GM23338 (cell line): ENCODE measurements around the gene CYP1B1. TPM values are rescaled to one million over a fixed set of nuclear protein-coding genes. Genes with fewer than 3 reads are reported as not detected.

Experiments used
- ATAC-seq: fragments of 200-7000 bp; cut with Tn5 transposase; 3 replicates; pipeline ENCODE4 v1.9.1; 2020
- DNase-seq: peaks from one replicate; pipeline ENCODE4 v3.0.0-alpha.2; 2015; ENCODE audit warnings: low spot score
- H2AFZ ChIP-seq: fragments of 200-600 bp; sonication (generic); 2 replicates; pipeline ENCODE4 v1.8.0; 2016; ENCODE audit warnings: antibody characterized with exemption, mild to moderate bottlenecking, moderate library complexity
- H3F3A ChIP-seq: fragments of 200-600 bp; sonication (generic); replicated peaks from 2 replicates; pipeline ENCODE4 v1.8.0; 2017; ENCODE audit warnings: antibody characterized with exemption, mixed run types, low read depth
- H3K27ac ChIP-seq: fragments of 200-600 bp; sonication (generic); 2 replicates; pipeline ENCODE4 v1.6.1; 2016; ENCODE audit warnings: low read depth
- H3K27me3 ChIP-seq: fragments of 200-600 bp; sonication (generic); 2 replicates; pipeline ENCODE4 v1.8.0; 2016; ENCODE audit warnings: mild to moderate bottlenecking, mixed run types, moderate library complexity; ENCODE audit not compliant: insufficient read depth
- H3K36me3 ChIP-seq: fragments of 200-600 bp; sonication (generic); 2 replicates; pipeline ENCODE4 v1.8.0; 2016; ENCODE audit warnings: mild to moderate bottlenecking; ENCODE audit not compliant: insufficient read depth
- H3K4me1 ChIP-seq: fragments of 200-600 bp; sonication (generic); 2 replicates; pipeline ENCODE4 v1.8.0; 2016; ENCODE audit warnings: mild to moderate bottlenecking, moderate library complexity; ENCODE audit not compliant: insufficient read depth
- H3K4me2 ChIP-seq: fragments of 200-600 bp; sonication (generic); 2 replicates; pipeline ENCODE4 v1.7.1; 2017; ENCODE audit warnings: mixed run types
- H3K4me3 ChIP-seq: fragments of 200-600 bp; sonication (generic); 2 replicates; pipeline ENCODE4 v1.6.1; 2016; ENCODE audit warnings: mixed run types
- H3K79me2 ChIP-seq: fragments of 200-600 bp; sonication (generic); replicated peaks from 2 replicates; pipeline ENCODE4 v1.8.0; 2017; ENCODE audit warnings: mild to moderate bottlenecking; ENCODE audit not compliant: insufficient read depth
- H3K9me2 ChIP-seq: fragments of 200-600 bp; sonication (generic); 2 replicates; pipeline ENCODE4 v1.8.0; 2017; ENCODE audit not compliant: insufficient read depth
- H4K20me1 ChIP-seq: fragments of 200-600 bp; sonication (generic); replicated peaks from 2 replicates; pipeline ENCODE4 v1.8.0; 2017; ENCODE audit warnings: mild to moderate bottlenecking; ENCODE audit not compliant: insufficient read depth
- H3K27ac Mint-ChIP-seq: 2 replicates; pipeline ENCODE4 v1.8.0; 2020; ENCODE audit warnings: inconsistent platforms, mild to moderate bottlenecking, moderate library complexity, mixed read lengths
- H3K27me3 Mint-ChIP-seq: 3 replicates; pipeline ENCODE4 v1.8.0; 2022; ENCODE audit warnings: low read depth, mild to moderate bottlenecking, moderate library complexity, mixed read lengths, inconsistent platforms; ENCODE audit not compliant: insufficient read depth, poor library complexity
- H3K36me3 Mint-ChIP-seq: 3 replicates; pipeline ENCODE4 v1.8.0; 2021; ENCODE audit warnings: low read depth, mild to moderate bottlenecking, inconsistent platforms, moderate library complexity, mixed read lengths
- H3K4me1 Mint-ChIP-seq: 3 replicates; pipeline ENCODE4 v1.8.0; 2020; ENCODE audit warnings: mild to moderate bottlenecking, inconsistent platforms, mixed read lengths
- H3K4me3 Mint-ChIP-seq: 3 replicates; pipeline ENCODE4 v1.8.0; 2021; ENCODE audit warnings: moderate library complexity, mild to moderate bottlenecking, inconsistent platforms, mixed read lengths
- H3K9me3 Mint-ChIP-seq: 3 replicates; pipeline ENCODE4 v1.8.0; 2020; ENCODE audit warnings: moderate library complexity, mild to moderate bottlenecking, inconsistent platforms, mixed read lengths
- CREB1 ChIP-seq: fragments of 250-450 bp; sonication (Bioruptor Pico); IDR thresholded peaks from 2 replicates; pipeline ENCODE4 v1.5.0; 2020; ENCODE audit warnings: low read depth, mild to moderate bottlenecking, moderate library complexity
- EZH2 ChIP-seq: fragments of 200-600 bp; sonication (generic); IDR thresholded peaks from one replicate; pipeline ENCODE4 v1.8.0; 2017; ENCODE audit warnings: antibody characterized with exemption, mild to moderate bottlenecking, low read depth; ENCODE audit not compliant: unreplicated experiment
- EZH2phosphoT487 ChIP-seq: fragments of 200-600 bp; sonication (generic); IDR thresholded peaks from one replicate; pipeline ENCODE4 v1.8.1; 2018; ENCODE audit warnings: antibody characterized with exemption; ENCODE audit not compliant: unreplicated experiment
- JUNB ChIP-seq: IDR thresholded peaks from one replicate; pipeline ENCODE4 v1.6.1; 2016; ENCODE audit warnings: antibody characterized with exemption; ENCODE audit not compliant: unreplicated experiment
- NANOG ChIP-seq: IDR thresholded peaks from 2 replicates; pipeline ENCODE4 v1.6.1; 2016; ENCODE audit warnings: antibody characterized with exemption, borderline replicate concordance
- POLR2AphosphoS5 ChIP-seq: IDR thresholded peaks from 2 replicates; pipeline ENCODE4 v1.6.1; 2016; ENCODE audit warnings: antibody characterized with exemption, low read depth
- STAT1 ChIP-seq: IDR thresholded peaks from one replicate; pipeline ENCODE4 v1.6.1; 2016; ENCODE audit warnings: antibody characterized with exemption; ENCODE audit not compliant: unreplicated experiment
- ZNF114 ChIP-seq: fragments of 250-450 bp; sonication (Bioruptor Pico); IDR thresholded peaks from 2 replicates; pipeline ENCODE4 v1.5.0; 2020; ENCODE audit warnings: mild to moderate bottlenecking, moderate library complexity
- ZNF331 ChIP-seq: fragments of 250-450 bp; sonication (Bioruptor Pico); IDR thresholded peaks from 2 replicates; pipeline ENCODE4 v1.5.0; 2020; ENCODE audit warnings: low read depth, mild to moderate bottlenecking, moderate library complexity
- polyA plus RNA-seq: library from polyadenylated mRNA; unstranded; fragments of >200 nt; fragmentation: Nextera tagmentation; extraction: Ambion mirVana; gene quantifications from 2 replicates; pipeline ENCODE4 v1.2.1, GENCODE V29; 2016
- total RNA-seq: library from RNA; depleted of rRNA; stranded (reverse); fragments of >200 nt; shearing (Covaris generic); gene quantifications from 2 replicates; pipeline ENCODE4 v1.2.3, GENCODE V29; 2014
- TF ChIP-seq, protein P1 (sequence below): IDR thresholded peaks from one replicate; pipeline ENCODE4 v1.6.1; 2018; ENCODE audit warnings: antibody characterized with exemption; ENCODE audit not compliant: unreplicated experiment
- TF ChIP-seq, protein P2 (sequence below): fragments of 250-450 bp; sonication (Bioruptor Pico); IDR thresholded peaks from 2 replicates; pipeline ENCODE4 v1.5.0; 2020; ENCODE audit warnings: mild to moderate bottlenecking, moderate library complexity
- TF ChIP-seq, protein P3 (sequence below), 2 experiments: fragments of 200-600 bp in 1 of 2; sonication (generic) in 1 of 2; conservative IDR thresholded peaks; 2 replicates each; pipeline versions ENCODE4 v1.5.1 to v1.6.1; 2016 to 2017; ENCODE audit warnings: antibody characterized with exemption in 2 of 2, low read depth in 2 of 2, mild to moderate bottlenecking in 2 of 2, moderate library complexity in 1 of 2
- TF ChIP-seq, protein P4 (sequence below): IDR thresholded peaks from 2 replicates; pipeline ENCODE4 v1.6.1; 2016; ENCODE audit warnings: antibody characterized with exemption

The CYP1B1 gene
- total and polyA plus RNA-seq, 2 experiments from 2014 or later, result 3.3 to 6.2 TPM

DNA sequence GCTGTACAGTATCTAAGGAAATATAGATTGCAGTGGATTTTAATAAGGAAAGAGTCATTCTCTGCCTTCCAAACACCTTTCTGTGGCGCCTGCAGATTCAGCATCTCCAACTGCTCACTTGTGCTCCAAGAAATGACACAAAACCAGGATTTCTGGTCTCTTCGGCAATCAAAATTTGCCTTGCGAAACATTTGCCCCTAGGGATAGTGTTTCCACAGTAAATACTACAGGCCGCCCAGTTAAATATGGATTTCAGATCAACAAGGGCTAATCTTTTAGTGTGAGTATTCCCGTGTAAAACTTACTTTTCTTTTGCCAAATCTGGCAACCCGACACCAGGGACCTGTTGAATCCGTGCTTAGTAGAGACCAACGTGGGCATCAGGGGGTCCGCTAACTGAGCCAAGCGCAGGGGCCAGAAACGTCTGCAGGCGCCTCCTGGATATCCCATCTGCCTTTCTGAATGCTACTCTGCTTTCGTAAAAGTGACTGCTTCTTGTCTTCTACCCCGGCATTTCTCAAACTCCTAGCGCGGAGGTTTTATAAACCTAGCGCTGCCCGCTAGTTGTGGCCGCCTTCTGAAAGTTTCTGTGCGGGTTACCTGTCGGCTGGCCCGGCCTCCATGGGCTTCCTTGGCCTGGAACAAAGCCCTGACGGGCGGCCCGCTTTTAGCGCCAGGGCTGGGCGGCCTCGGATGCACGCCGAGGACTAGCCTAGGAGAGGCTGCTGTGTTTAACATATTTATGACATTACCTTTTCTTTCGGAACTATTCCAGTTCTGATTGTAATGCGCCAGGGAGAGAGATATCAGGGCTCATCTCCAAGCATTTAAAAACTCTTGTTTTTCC is 2.5 kb downstream of the CYP1B1 start:
- no peak overlapping the region for H3K27ac ChIP-seq
- H3K27me3 ChIP-seq, result peaks cover 68% of the 10 kb centered on the region
- H3K4me2 ChIP-seq, result peak overlapping the region; percentile 77
- no peak for TF ChIP-seq NANOG
- TF ChIP-seq, protein P1, sequence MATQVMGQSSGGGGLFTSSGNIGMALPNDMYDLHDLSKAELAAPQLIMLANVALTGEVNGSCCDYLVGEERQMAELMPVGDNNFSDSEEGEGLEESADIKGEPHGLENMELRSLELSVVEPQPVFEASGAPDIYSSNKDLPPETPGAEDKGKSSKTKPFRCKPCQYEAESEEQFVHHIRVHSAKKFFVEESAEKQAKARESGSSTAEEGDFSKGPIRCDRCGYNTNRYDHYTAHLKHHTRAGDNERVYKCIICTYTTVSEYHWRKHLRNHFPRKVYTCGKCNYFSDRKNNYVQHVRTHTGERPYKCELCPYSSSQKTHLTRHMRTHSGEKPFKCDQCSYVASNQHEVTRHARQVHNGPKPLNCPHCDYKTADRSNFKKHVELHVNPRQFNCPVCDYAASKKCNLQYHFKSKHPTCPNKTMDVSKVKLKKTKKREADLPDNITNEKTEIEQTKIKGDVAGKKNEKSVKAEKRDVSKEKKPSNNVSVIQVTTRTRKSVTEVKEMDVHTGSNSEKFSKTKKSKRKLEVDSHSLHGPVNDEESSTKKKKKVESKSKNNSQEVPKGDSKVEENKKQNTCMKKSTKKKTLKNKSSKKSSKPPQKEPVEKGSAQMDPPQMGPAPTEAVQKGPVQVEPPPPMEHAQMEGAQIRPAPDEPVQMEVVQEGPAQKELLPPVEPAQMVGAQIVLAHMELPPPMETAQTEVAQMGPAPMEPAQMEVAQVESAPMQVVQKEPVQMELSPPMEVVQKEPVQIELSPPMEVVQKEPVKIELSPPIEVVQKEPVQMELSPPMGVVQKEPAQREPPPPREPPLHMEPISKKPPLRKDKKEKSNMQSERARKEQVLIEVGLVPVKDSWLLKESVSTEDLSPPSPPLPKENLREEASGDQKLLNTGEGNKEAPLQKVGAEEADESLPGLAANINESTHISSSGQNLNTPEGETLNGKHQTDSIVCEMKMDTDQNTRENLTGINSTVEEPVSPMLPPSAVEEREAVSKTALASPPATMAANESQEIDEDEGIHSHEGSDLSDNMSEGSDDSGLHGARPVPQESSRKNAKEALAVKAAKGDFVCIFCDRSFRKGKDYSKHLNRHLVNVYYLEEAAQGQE, result no peak
- TF ChIP-seq EZH2phosphoT487, result peak; percentile 80
- TF ChIP-seq ZNF331 (CRISPR knock-in tag), result no peak
- TF ChIP-seq CREB1 (CRISPR knock-in tag), result no peak
- peak; percentile 68 for TF ChIP-seq EZH2
- TF ChIP-seq JUNB, result no peak
- TF ChIP-seq, protein P2, sequence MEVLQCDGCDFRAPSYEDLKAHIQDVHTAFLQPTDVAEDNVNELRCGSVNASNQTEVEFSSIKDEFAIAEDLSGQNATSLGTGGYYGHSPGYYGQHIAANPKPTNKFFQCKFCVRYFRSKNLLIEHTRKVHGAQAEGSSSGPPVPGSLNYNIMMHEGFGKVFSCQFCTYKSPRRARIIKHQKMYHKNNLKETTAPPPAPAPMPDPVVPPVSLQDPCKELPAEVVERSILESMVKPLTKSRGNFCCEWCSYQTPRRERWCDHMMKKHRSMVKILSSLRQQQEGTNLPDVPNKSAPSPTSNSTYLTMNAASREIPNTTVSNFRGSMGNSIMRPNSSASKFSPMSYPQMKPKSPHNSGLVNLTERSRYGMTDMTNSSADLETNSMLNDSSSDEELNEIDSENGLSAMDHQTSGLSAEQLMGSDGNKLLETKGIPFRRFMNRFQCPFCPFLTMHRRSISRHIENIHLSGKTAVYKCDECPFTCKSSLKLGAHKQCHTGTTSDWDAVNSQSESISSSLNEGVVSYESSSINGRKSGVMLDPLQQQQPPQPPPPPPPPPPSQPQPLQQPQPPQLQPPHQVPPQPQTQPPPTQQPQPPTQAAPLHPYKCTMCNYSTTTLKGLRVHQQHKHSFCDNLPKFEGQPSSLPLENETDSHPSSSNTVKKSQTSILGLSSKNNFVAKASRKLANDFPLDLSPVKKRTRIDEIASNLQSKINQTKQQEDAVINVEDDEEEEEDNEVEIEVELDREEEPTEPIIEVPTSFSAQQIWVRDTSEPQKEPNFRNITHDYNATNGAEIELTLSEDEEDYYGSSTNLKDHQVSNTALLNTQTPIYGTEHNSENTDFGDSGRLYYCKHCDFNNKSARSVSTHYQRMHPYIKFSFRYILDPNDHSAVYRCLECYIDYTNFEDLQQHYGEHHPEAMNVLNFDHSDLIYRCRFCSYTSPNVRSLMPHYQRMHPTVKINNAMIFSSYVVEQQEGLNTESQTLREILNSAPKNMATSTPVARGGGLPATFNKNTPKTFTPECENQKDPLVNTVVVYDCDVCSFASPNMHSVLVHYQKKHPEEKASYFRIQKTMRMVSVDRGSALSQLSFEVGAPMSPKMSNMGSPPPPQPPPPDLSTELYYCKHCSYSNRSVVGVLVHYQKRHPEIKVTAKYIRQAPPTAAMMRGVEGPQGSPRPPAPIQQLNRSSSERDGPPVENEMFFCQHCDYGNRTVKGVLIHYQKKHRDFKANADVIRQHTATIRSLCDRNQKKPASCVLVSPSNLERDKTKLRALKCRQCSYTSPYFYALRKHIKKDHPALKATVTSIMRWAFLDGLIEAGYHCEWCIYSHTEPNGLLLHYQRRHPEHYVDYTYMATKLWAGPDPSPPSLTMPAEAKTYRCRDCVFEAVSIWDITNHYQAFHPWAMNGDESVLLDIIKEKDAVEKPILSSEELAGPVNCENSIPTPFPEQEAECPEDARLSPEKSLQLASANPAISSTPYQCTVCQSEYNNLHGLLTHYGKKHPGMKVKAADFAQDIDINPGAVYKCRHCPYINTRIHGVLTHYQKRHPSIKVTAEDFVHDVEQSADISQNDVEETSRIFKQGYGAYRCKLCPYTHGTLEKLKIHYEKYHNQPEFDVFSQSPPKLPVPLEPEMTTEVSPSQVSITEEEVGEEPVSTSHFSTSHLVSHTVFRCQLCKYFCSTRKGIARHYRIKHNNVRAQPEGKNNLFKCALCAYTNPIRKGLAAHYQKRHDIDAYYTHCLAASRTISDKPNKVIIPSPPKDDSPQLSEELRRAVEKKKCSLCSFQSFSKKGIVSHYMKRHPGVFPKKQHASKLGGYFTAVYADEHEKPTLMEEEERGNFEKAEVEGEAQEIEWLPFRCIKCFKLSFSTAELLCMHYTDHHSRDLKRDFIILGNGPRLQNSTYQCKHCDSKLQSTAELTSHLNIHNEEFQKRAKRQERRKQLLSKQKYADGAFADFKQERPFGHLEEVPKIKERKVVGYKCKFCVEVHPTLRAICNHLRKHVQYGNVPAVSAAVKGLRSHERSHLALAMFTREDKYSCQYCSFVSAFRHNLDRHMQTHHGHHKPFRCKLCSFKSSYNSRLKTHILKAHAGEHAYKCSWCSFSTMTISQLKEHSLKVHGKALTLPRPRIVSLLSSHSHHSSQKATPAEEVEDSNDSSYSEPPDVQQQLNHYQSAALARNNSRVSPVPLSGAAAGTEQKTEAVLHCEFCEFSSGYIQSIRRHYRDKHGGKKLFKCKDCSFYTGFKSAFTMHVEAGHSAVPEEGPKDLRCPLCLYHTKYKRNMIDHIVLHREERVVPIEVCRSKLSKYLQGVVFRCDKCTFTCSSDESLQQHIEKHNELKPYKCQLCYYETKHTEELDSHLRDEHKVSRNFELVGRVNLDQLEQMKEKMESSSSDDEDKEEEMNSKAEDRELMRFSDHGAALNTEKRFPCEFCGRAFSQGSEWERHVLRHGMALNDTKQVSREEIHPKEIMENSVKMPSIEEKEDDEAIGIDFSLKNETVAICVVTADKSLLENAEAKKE (CRISPR knock-in tag), result no peak
- TF ChIP-seq STAT1, result no peak
- TF ChIP-seq, protein P3, sequence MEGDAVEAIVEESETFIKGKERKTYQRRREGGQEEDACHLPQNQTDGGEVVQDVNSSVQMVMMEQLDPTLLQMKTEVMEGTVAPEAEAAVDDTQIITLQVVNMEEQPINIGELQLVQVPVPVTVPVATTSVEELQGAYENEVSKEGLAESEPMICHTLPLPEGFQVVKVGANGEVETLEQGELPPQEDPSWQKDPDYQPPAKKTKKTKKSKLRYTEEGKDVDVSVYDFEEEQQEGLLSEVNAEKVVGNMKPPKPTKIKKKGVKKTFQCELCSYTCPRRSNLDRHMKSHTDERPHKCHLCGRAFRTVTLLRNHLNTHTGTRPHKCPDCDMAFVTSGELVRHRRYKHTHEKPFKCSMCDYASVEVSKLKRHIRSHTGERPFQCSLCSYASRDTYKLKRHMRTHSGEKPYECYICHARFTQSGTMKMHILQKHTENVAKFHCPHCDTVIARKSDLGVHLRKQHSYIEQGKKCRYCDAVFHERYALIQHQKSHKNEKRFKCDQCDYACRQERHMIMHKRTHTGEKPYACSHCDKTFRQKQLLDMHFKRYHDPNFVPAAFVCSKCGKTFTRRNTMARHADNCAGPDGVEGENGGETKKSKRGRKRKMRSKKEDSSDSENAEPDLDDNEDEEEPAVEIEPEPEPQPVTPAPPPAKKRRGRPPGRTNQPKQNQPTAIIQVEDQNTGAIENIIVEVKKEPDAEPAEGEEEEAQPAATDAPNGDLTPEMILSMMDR (conservative IDR thresholded peaks at IDR 0.05; ENCODE audit: low read depth in 2 of 2), result no peak
- TF ChIP-seq, protein P4, sequence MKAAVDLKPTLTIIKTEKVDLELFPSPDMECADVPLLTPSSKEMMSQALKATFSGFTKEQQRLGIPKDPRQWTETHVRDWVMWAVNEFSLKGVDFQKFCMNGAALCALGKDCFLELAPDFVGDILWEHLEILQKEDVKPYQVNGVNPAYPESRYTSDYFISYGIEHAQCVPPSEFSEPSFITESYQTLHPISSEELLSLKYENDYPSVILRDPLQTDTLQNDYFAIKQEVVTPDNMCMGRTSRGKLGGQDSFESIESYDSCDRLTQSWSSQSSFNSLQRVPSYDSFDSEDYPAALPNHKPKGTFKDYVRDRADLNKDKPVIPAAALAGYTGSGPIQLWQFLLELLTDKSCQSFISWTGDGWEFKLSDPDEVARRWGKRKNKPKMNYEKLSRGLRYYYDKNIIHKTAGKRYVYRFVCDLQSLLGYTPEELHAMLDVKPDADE, result no peak
- no peak for TF ChIP-seq ZNF114 (CRISPR knock-in tag)
- TF ChIP-seq POLR2AphosphoS5, result no peak
- Mint-ChIP-seq H3K36me3 (peaks cover 4% of the 10 kb centered on the region), H3K27me3 (peaks cover 57% of the 10 kb centered on the region), H3K4me1 (peaks cover 24% of the 10 kb centered on the region), H3K9me3 (no peaks in the 10 kb centered on the region; the same call in 2 of the 3 replicates), H3K27ac (no peak overlapping the region), H3K4me3 (peak overlapping the region; percentile 69)
- no peaks in the 10 kb centered on the region for H3K36me3 ChIP-seq
- H3K79me2 ChIP-seq, result no peaks in the 10 kb centered on the region
- ATAC-seq, result peak; percentile 14
- peak overlapping the region; percentile 97 for H2AFZ ChIP-seq
- H3F3A ChIP-seq, result peaks cover 22% of the 10 kb centered on the region
- no peaks in the 10 kb centered on the region for H4K20me1 ChIP-seq
- peaks cover 23% of the 10 kb centered on the region for H3K4me1 ChIP-seq
- H3K4me3 ChIP-seq, result peak overlapping the region; percentile 53
- H3K9me2 ChIP-seq, result no peaks in the 10 kb centered on the region
- DNase-seq, result peak; percentile 68
